ENCODE measurements around the gene ZNF48. TPM values are rescaled to one million over a fixed set of nuclear protein-coding genes. Genes with fewer than 3 reads are reported as not detected.
A peak's percentile ranks its signal among the peaks of the same experiment; 100 is the strongest.

Gene ZNF48
- total and polyA plus RNA-seq, 10 donors = 2.7 to 10.4 (median 8.4) TPM

GRCh38 chr16:30380803-30381208 lies 14.4 kb upstream of the ZNF48 start:
- WGBS, 5 donors = 74 to 86% (median 80%) methylated on average over 5 to 6 of the region's 6 CpGs
- peak overlapping the region in 1 of 8 donors; percentile 75 for H3K4me3 ChIP-seq
- intact Hi-C loops (cut with DNase I; ENCODE audit: low total_unique reads) = no loop called here
- H3K27me3 ChIP-seq (replicated peaks in 1 of 7) = no peaks in the 10 kb centered on the region
- peaks cover 0 to 11% (median 0%) of the 10 kb centered on the region in 6 donors for H3K36me3 ChIP-seq
- H3K27ac ChIP-seq = peak overlapping the region in 6 of 8 donors; percentile 70 to 100 (median 84)
- no peaks in the 10 kb centered on the region for H3K9me3 ChIP-seq
- peaks cover 23 to 81% (median 52%) of the 10 kb centered on the region in 6 donors for H3K4me1 ChIP-seq
- no peak for TF ChIP-seq CTCF (IDR thresholded peaks at IDR 0.05 in 8 of 11, conservative IDR thresholded peaks at IDR 0.05 in 3 of 11)
- no peak for TF ChIP-seq POLR2AphosphoS5 (IDR thresholded peaks at IDR 0.05)
- TF ChIP-seq POLR2A (IDR thresholded peaks at IDR 0.05) = no peak
- DNase-seq = no peak

GRCh38 chr16:30381291-30382041 lies 13.8 kb upstream of the ZNF48 start:
- Histone ChIP-seq H3K27me3 (replicated peaks in 1 of 7) (no peaks in the 10 kb centered on the region), H3K4me3 (peak overlapping the region; percentile 24 to 75 (median 45)), H3K27ac (peak overlapping the region; percentile 55 to 100 (median 78)), H3K9me3 (no peaks in the 10 kb centered on the region), H3K4me1 (peaks cover 23 to 77% (median 52%) of the 10 kb centered on the region in 6 donors), H3K36me3 (peaks cover 0 to 11% (median 0%) of the 10 kb centered on the region in 6 donors)
- TF ChIP-seq CTCF (IDR thresholded peaks at IDR 0.05 in 8 of 11, conservative IDR thresholded peaks at IDR 0.05 in 3 of 11) = no peak
- no peak for TF ChIP-seq POLR2A (IDR thresholded peaks at IDR 0.05)
- TF ChIP-seq POLR2AphosphoS5 (IDR thresholded peaks at IDR 0.05) = no peak
- DNase-seq = no peak
- intact Hi-C loops (cut with DNase I; ENCODE audit: low total_unique reads) = no loop called here
- WGBS, 5 donors = 70 to 79% (median 72%) methylated on average over 10 to 13 of the region's 13 CpGs

GRCh38 chr16:30382111-30382881 lies 12.9 kb upstream of the ZNF48 start, which contains the start of gene SEPTIN1:
Gene SEPTIN1 (minus strand): TSS chr16:30382561. CDS start chr16:30382542, 19 bp downstream.
- 21 to 31% (median 24%) methylated on average over 9 to 12 of the region's 12 CpGs for WGBS, 5 donors
- Histone ChIP-seq H3K9me3 (no peaks in the 10 kb centered on the region), H3K27me3 (replicated peaks in 1 of 7) (no peaks in the 10 kb centered on the region), H3K4me3 (peak within 1 kb of the TSS; percentile 24 to 75 (median 45)), H3K27ac (peak within 1 kb of the TSS; percentile 55 to 100 (median 78)), H3K4me1 (peaks cover 17 to 69% (median 44%) of the 10 kb centered on the region in 6 donors), H3K36me3 (peaks cover 0 to 11% (median 0%) of the 10 kb centered on the region in 6 donors)
- TF ChIP-seq POLR2AphosphoS5 (IDR thresholded peaks at IDR 0.05) = peak; percentile 79 to 84 (median 84)
- TF ChIP-seq CTCF (IDR thresholded peaks at IDR 0.05 in 8 of 11, conservative IDR thresholded peaks at IDR 0.05 in 3 of 11) = no peak
- intact Hi-C loops (cut with DNase I; ENCODE audit: low total_unique reads) = no loop called here
- DNase-seq = peak; percentile 94

Data from spleen (tissue), 11 donors.